Measurements from ENCODE around the gene POLR2B.
A peak's percentile ranks its signal among the peaks of the same experiment; 100 is the strongest.

The POLR2B gene

GRCh38 chr4:57020467-57021101 is 41.9 kb downstream of the POLR2B start:
- CTCF ChIA-PET = no interaction called here
- Histone ChIP-seq H3K4me1 (ENCODE audit: control insufficient read depth, insufficient read depth, low read length) (no peaks in the 10 kb centered on the region), H3K9me3 (ENCODE audit: control insufficient read depth, insufficient read depth, low read depth, low read length) (no peaks in the 10 kb centered on the region), H3K36me3 (ENCODE audit: control insufficient read depth in 2 of 2, insufficient read depth in 1 of 2, low read length in 2 of 2) (peaks cover 47 to 93% of the 10 kb centered on the region in 2 experiments), H3K27ac (ENCODE audit: extremely low read depth, low read depth, low read length) (no peak overlapping the region), H3K4me3 (ENCODE audit: low read depth, low read length) (no peak overlapping the region)
- POLR2A ChIA-PET = no interaction called here
- no peak for TF ChIP-seq ZNF600 (tag by site-specific recombination; IDR thresholded peaks at IDR 0.05)
- TF ChIP-seq ZNF521 (tag by site-specific recombination; IDR thresholded peaks at IDR 0.05) = no peak
- TF ChIP-seq ZNF266 (tag by site-specific recombination; IDR thresholded peaks at IDR 0.05; ENCODE audit: low read depth) = no peak

GRCh38 chr4:57023104-57023503 is 44.4 kb downstream of the POLR2B start:
- ChIA-PET CTCF (interaction anchor here (1.0 to 1.9 kb wide), 2 partner anchors 12 to 140 kb away, joined by 4 to 6 read pairs; no protein-coding TSS in a partner anchor), POLR2A (no interaction called here)
- Histone ChIP-seq H3K9me3 (ENCODE audit: control insufficient read depth, insufficient read depth, low read depth, low read length) (no peaks in the 10 kb centered on the region), H3K27ac (ENCODE audit: extremely low read depth, low read depth, low read length) (no peak overlapping the region), H3K36me3 (ENCODE audit: control insufficient read depth in 2 of 2, insufficient read depth in 1 of 2, low read length in 2 of 2) (peaks cover 32 to 94% of the 10 kb centered on the region in 2 experiments), H3K4me1 (ENCODE audit: control insufficient read depth, insufficient read depth, low read length) (no peaks in the 10 kb centered on the region), H3K4me3 (ENCODE audit: low read depth, low read length) (no peak overlapping the region)
- TF ChIP-seq KLF8 (tag by site-specific recombination; IDR thresholded peaks at IDR 0.05) (no peak), ZNF629 (tag by site-specific recombination; IDR thresholded peaks at IDR 0.05) (peak; percentile 35; the same call in 1 of the 2 replicates)

GRCh38 chr4:57034520-57034919 is 55.8 kb downstream of the POLR2B start:
- H3K27ac ChIP-seq (ENCODE audit: extremely low read depth, low read depth, low read length) = no peak overlapping the region
- H3K4me1 ChIP-seq (ENCODE audit: control insufficient read depth, insufficient read depth, low read length) = no peaks in the 10 kb centered on the region
- H3K9me3 ChIP-seq (ENCODE audit: control insufficient read depth, insufficient read depth, low read depth, low read length) = no peaks in the 10 kb centered on the region
- POLR2A ChIA-PET = no interaction called here
- CTCF ChIA-PET = interaction anchor here (0.9 to 2.3 kb wide), 2 partner anchors 11 to 130 kb away, joined by 6 to 8 read pairs; no protein-coding TSS in a partner anchor
- H3K4me3 ChIP-seq (ENCODE audit: low read depth, low read length) = no peak overlapping the region
- TF ChIP-seq SP7 (tag by site-specific recombination; IDR thresholded peaks at IDR 0.05) (no peak), ZNF555 (tag by site-specific recombination; conservative IDR thresholded peaks at IDR 0.05) (no peak), ZNF335 (tag by site-specific recombination; conservative IDR thresholded peaks at IDR 0.05) (no peak), HIC1 (tag by site-specific recombination; IDR thresholded peaks at IDR 0.05) (no peak), ZNF658 (tag by site-specific recombination; IDR thresholded peaks at IDR 0.05) (no peak), PRDM10 (tag by site-specific recombination; IDR thresholded peaks at IDR 0.05) (no peak), ZNF223 (tag by site-specific recombination; IDR thresholded peaks at IDR 0.05) (no peak), ZNF280D (tag by site-specific recombination; IDR thresholded peaks at IDR 0.05) (no peak), ZNF654 (tag by site-specific recombination; IDR thresholded peaks at IDR 0.05; ENCODE audit: low read depth) (no peak)
- peaks cover 4 to 39% of the 10 kb centered on the region in 2 experiments; a peak in 1 of 3 replicates for H3K36me3 ChIP-seq (ENCODE audit: control insufficient read depth in 2 of 2, insufficient read depth in 1 of 2, low read length in 2 of 2)
